GM12892 (cell line): ENCODE data around the gene WNT7B.

ENCODE experiments used
- POLR2AphosphoS5 ChIP-seq: IDR thresholded peaks from 2 replicates; pipeline ENCODE4 v1.6.1; 2011; ENCODE audit warnings: low read depth, low read length, control low read depth
- TAF1 ChIP-seq: IDR thresholded peaks from 2 replicates; pipeline ENCODE4 v1.6.1; 2011; ENCODE audit warnings: low read depth, mild to moderate bottlenecking, control low read depth, low read length, borderline replicate concordance

- TF ChIP-seq POLR2AphosphoS5 (no peak), TAF1 (no peak)
Observed at GRCh38 chr22:45915841-45916240, 61.1 kb downstream of the WNT7B start.
